Tibial nerve (tissue), 4 donors: ENCODE data around the gene OSBP. TPM values are rescaled to one million over a fixed set of nuclear protein-coding genes. Genes with fewer than 3 reads are reported as not detected.
A peak's percentile ranks its signal among the peaks of the same experiment; 100 is the strongest.

Source experiments
- DNase-seq, 2 donors: peaks; one replicate each; pipeline ENCODE4 v3.0.0-alpha.2; 2019; ENCODE audit warnings: low spot score in 2 of 2
- H3K27ac ChIP-seq, 4 donors: fragments of 200-600 bp; sonication (generic) in 3 of 4; one replicate each; pipeline ENCODE4 v1.5.1; 2017 to 2019; ENCODE audit warnings: mild to moderate bottlenecking in 1 of 4
- H3K27me3 ChIP-seq, 2 donors: fragments of 200-600 bp; sonication (generic) in 1 of 2; one replicate each; pipeline versions ENCODE4 v1.5.1 to v1.6.0; 2017 to 2019
- H3K36me3 ChIP-seq, 3 donors: fragments of 200-600 bp; sonication (generic); one replicate each; pipeline ENCODE4 v1.5.1; 2018 to 2019
- H3K4me1 ChIP-seq, 4 donors: fragments of 200-600 bp; sonication (generic) in 3 of 4; one replicate each; pipeline ENCODE4 v1.5.1; 2017 to 2019
- H3K4me3 ChIP-seq, 4 donors: fragments of 200-600 bp; sonication (generic) in 3 of 4; one replicate each; pipeline ENCODE4 v1.5.1; 2017 to 2019; ENCODE audit warnings: mild to moderate bottlenecking in 1 of 4, moderate library complexity in 1 of 4
- H3K9me3 ChIP-seq, 4 donors: fragments of 200-600 bp; sonication (generic) in 3 of 4; one replicate each; pipeline ENCODE4 v1.5.1; 2017 to 2019
- EP300 ChIP-seq, 2 donors: sonication (generic); formaldehyde crosslinking; IDR thresholded peaks; one replicate each; pipeline ENCODE4 v1.6.1; 2017; ENCODE audit warnings: antibody characterized with exemption in 2 of 2, mild to moderate bottlenecking in 1 of 2
- POLR2A ChIP-seq, 2 donors: fragments of 450-650 bp; IDR thresholded peaks; one replicate each; pipeline ENCODE4 v1.6.1; 2017; ENCODE audit warnings: antibody characterized with exemption in 2 of 2, mild to moderate bottlenecking in 2 of 2, moderate library complexity in 2 of 2
- WGBS, 2 donors: methylation state at CpG; one replicate each; pipeline ENCODE4 v1.1.5; 2018; 5-methylcytosine and 5-hydroxymethylcytosine counted together
- total RNA-seq, 4 donors: library from RNA; depleted of rRNA; stranded (reverse); fragments of >200 nt; gene quantifications; one replicate each; pipeline ENCODE4 v1.1.0, GENCODE V29; 2016
- TF ChIP-seq, protein P1 (sequence below), 5 experiments: fragments of 200-600 bp in 3 of 5; fragments of 450-650 bp in 2 of 5; sonication (generic) in 3 of 5; IDR thresholded peaks; one replicate each; pipeline ENCODE4 v1.5.1; 2016 to 2019; ENCODE audit warnings: antibody characterized with exemption in 5 of 5, mild to moderate bottlenecking in 3 of 5, moderate library complexity in 2 of 5

OSBP gene
- total RNA-seq, 4 donors from 2014 or later: 35.4 to 59.7 (median 46.0) TPM

GRCh38 chr11:59556115-59556916 lies 59.3 kb downstream of the OSBP start:
- Histone ChIP-seq H3K36me3 (no peaks in the 10 kb centered on the region), H3K27ac (peak overlapping the region; percentile 51 to 88 (median 78)), H3K9me3 (no peaks in the 10 kb centered on the region), H3K27me3 (no peaks in the 10 kb centered on the region), H3K4me3 (peak overlapping the region; percentile 32 to 55 (median 38)), H3K4me1 (peaks cover 0 to 44% (median 6%) of the 10 kb centered on the region in 4 donors)
- WGBS, 2 donors: 4 to 5% methylated on average over 30 of the region's 30 CpGs
- TF ChIP-seq EP300 (IDR thresholded peaks at IDR 0.05): peak; percentile 42 to 52
- TF ChIP-seq, protein P1, sequence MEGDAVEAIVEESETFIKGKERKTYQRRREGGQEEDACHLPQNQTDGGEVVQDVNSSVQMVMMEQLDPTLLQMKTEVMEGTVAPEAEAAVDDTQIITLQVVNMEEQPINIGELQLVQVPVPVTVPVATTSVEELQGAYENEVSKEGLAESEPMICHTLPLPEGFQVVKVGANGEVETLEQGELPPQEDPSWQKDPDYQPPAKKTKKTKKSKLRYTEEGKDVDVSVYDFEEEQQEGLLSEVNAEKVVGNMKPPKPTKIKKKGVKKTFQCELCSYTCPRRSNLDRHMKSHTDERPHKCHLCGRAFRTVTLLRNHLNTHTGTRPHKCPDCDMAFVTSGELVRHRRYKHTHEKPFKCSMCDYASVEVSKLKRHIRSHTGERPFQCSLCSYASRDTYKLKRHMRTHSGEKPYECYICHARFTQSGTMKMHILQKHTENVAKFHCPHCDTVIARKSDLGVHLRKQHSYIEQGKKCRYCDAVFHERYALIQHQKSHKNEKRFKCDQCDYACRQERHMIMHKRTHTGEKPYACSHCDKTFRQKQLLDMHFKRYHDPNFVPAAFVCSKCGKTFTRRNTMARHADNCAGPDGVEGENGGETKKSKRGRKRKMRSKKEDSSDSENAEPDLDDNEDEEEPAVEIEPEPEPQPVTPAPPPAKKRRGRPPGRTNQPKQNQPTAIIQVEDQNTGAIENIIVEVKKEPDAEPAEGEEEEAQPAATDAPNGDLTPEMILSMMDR (IDR thresholded peaks at IDR 0.05): no peak
- peak; percentile 47 to 77 for DNase-seq

DNA sequence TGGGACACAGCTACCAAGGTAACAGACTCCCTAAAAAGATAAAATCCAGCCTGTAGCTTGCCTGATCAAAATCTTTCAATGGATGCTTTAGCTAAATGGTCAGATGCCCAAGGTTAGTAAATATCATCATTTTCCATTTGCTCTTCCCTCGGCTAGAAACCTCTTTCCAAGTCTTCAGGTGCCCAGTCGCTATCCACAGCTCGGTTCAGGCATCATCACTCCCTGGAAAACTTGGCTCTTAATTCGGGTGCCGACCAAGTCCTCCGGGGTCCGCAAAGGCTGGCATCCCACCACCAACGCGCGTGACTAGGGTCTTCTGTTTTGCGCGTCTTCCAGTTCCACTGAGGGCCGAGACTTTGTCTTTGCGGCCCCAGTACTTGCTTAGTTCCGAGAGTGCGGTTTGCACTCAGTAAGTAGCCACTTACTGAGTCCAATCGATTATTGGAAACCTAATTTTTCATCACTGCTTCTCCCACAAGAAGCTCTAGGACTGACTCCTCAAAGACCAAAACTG lies 59.9 kb downstream of the OSBP start:
- 19 to 25% methylated on average over 17 of the region's 17 CpGs for WGBS, 2 donors
- TF ChIP-seq POLR2A (IDR thresholded peaks at IDR 0.05): no peak
- no peak for TF ChIP-seq EP300 (IDR thresholded peaks at IDR 0.05)
- TF ChIP-seq, protein P1 (IDR thresholded peaks at IDR 0.05): no peak
- peaks cover 0 to 40% (median 6%) of the 10 kb centered on the region in 4 donors for H3K4me1 ChIP-seq
- DNase-seq: no peak
- peak overlapping the region; percentile 32 to 55 (median 38) for H3K4me3 ChIP-seq
- peak overlapping the region; percentile 51 to 88 (median 78) for H3K27ac ChIP-seq
- H3K27me3 ChIP-seq: no peaks in the 10 kb centered on the region
- no peaks in the 10 kb centered on the region for H3K9me3 ChIP-seq
- H3K36me3 ChIP-seq: no peaks in the 10 kb centered on the region

GRCh38 chr11:59553323-59553722 lies 62.3 kb downstream of the OSBP start:
- 93 to 96% methylated on average over 21 of the region's 21 CpGs for WGBS, 2 donors
- peaks cover 0 to 48% (median 6%) of the 10 kb centered on the region in 4 donors for H3K4me1 ChIP-seq
- no peak overlapping the region for H3K4me3 ChIP-seq
- no peak for TF ChIP-seq POLR2A (IDR thresholded peaks at IDR 0.05)
- H3K27ac ChIP-seq: peak overlapping the region in 2 of 4 donors; percentile 91 to 92
- no peaks in the 10 kb centered on the region for H3K27me3 ChIP-seq
- no peaks in the 10 kb centered on the region for H3K36me3 ChIP-seq
- no peaks in the 10 kb centered on the region for H3K9me3 ChIP-seq
- DNase-seq: no peak

GRCh38 chr11:59552844-59553243 lies 62.7 kb downstream of the OSBP start:
- WGBS, 2 donors: 42 to 61% methylated on average over 2 of the region's 2 CpGs

DNA sequence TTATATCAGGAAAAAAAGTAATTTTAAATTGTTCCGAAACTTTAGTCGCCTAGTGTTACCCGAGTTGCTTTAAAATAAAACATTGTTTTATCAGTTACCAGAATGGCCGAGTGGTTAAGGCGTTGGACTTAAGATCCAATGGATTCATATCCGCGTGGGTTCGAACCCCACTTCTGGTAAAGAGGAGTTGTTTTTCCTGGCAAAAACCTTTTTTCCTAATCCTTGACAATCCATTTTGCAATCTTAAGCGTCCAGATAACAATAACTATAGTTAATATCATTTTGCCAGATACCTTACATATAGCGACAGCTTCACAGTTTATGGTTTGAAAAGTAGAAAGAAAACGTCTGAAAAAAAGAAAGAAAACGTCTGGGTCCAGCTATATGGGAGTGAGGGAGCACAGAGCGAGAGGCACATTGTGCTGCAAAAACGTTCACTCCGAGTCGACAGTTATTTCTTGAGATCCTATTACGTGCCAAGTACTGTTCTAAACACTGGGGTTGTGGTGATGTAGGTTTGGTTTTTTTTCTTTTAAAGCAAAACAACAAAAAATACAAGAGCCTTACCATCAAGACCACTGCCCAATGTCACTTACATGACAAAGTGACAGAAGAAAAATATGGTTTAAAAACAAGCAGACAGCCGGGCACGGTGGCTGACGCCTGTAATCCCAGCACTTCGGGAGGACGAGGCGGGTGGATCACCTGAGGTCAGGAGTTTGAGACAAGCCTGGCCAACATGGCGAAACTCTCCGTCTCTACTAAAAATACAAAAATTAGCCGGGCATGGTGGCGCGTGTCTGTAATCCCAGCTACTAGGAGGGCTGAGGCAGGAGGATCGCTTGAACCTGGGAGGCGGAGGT lies 63.7 kb downstream of the OSBP start:
- H3K27ac ChIP-seq: peak overlapping the region; percentile 76 to 92 (median 86)
- TF ChIP-seq POLR2A (IDR thresholded peaks at IDR 0.05) (no peak), EP300 (IDR thresholded peaks at IDR 0.05) (no peak)
- TF ChIP-seq, protein P1 (IDR thresholded peaks at IDR 0.05): no peak

More at GRCh38 chr11:59552844-59553243, 62.7 kb downstream of the OSBP start:
- no peak for DNase-seq
- Histone ChIP-seq H3K9me3 (no peaks in the 10 kb centered on the region), H3K36me3 (no peaks in the 10 kb centered on the region), H3K27ac (peak overlapping the region in 2 of 4 donors; percentile 91 to 92), H3K4me1 (peaks cover 0 to 43% (median 6%) of the 10 kb centered on the region in 4 donors), H3K4me3 (no peak overlapping the region), H3K27me3 (no peaks in the 10 kb centered on the region)
- TF ChIP-seq, protein P1 (IDR thresholded peaks at IDR 0.05): no peak
- no peak for TF ChIP-seq POLR2A (IDR thresholded peaks at IDR 0.05)
- TF ChIP-seq EP300 (IDR thresholded peaks at IDR 0.05): no peak

More for the DNA sequence above, 63.7 kb downstream of the OSBP start:
- peak overlapping the region; percentile 43 to 69 (median 52) for H3K4me3 ChIP-seq
- peak in 1 of 2 donors; percentile 57 for DNase-seq
- H3K4me1 ChIP-seq: peaks cover 0 to 37% (median 2%) of the 10 kb centered on the region in 4 donors
- H3K27me3 ChIP-seq: no peaks in the 10 kb centered on the region
- H3K9me3 ChIP-seq: no peaks in the 10 kb centered on the region
- 19 to 22% methylated on average over 30 of the region's 30 CpGs for WGBS, 2 donors
- no peaks in the 10 kb centered on the region for H3K36me3 ChIP-seq
